PC-9 (cell line): ENCODE measurements around the gene SMIM20.

Experiments
- EZH2 ChIP-seq: fragments of 200-600 bp; sonication (generic); IDR thresholded peaks from 2 replicates; pipeline ENCODE4 v1.8.0; 2017; ENCODE audit warnings: antibody characterized with exemption, low read depth
- TF ChIP-seq, protein P1 (sequence below): fragments of 200-600 bp; sonication (generic); conservative IDR thresholded peaks from 2 replicates; pipeline ENCODE4 v1.6.1; 2017; ENCODE audit warnings: mixed run types, antibody characterized with exemption, mild to moderate bottlenecking, moderate library complexity

DNA sequence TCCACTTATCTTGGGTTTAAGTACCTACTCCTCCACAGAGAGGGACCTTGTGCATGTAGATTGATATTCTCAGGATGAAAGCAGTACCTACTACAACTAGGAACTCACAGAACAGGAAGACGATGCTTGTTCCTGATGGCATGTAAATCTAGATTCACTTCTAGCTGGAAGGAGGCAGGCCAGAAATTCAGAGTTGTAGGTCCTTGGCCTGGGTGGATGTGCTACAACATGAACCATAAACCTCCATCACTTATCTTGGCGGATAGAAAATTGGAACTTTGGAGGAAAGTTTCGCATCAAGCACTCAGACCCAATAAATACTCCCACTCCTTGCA lies 9.3 kb upstream of the SMIM20 start:
- TF ChIP-seq EZH2, result no peak
- TF ChIP-seq, protein P1, sequence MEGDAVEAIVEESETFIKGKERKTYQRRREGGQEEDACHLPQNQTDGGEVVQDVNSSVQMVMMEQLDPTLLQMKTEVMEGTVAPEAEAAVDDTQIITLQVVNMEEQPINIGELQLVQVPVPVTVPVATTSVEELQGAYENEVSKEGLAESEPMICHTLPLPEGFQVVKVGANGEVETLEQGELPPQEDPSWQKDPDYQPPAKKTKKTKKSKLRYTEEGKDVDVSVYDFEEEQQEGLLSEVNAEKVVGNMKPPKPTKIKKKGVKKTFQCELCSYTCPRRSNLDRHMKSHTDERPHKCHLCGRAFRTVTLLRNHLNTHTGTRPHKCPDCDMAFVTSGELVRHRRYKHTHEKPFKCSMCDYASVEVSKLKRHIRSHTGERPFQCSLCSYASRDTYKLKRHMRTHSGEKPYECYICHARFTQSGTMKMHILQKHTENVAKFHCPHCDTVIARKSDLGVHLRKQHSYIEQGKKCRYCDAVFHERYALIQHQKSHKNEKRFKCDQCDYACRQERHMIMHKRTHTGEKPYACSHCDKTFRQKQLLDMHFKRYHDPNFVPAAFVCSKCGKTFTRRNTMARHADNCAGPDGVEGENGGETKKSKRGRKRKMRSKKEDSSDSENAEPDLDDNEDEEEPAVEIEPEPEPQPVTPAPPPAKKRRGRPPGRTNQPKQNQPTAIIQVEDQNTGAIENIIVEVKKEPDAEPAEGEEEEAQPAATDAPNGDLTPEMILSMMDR, result no peak
